Measurements from ENCODE around the gene CISD2.

The CISD2 gene

GRCh38 chr4:102826890-102827673, 41.7 kb upstream of the CISD2 start, which contains the start of gene UBE2D3:
Gene UBE2D3 (minus strand): TSS chr4:102827551. CDS start chr4:102826508, 1,043 bp downstream.
- H2BK15ac ChIP-seq (ENCODE audit: low read length): peak within 1 kb of the TSS; percentile 93
- peak within 1 kb of the TSS; percentile 72 for H3K4me2 ChIP-seq (ENCODE audit: insufficient read depth, low read length, poor library complexity, severe bottlenecking)
- H3K4ac ChIP-seq (ENCODE audit: low read length): peak within 1 kb of the TSS; percentile 98
- peak within 1 kb of the TSS; percentile 100 for H3K27ac ChIP-seq (replicated peaks; ENCODE audit: low read length)
- H4K91ac ChIP-seq (ENCODE audit: low read depth, low read length, poor library complexity): peak within 1 kb of the TSS; percentile 98
- H3K27me3 ChIP-seq (ENCODE audit: control insufficient read depth in 3 of 3, insufficient read depth in 3 of 3, low read depth in 1 of 3, low read length in 3 of 3): no peaks in the 10 kb centered on the region
- peak within 1 kb of the TSS; percentile 98 for H2AK5ac ChIP-seq (ENCODE audit: low read depth, low read length)
- H3K9me3 ChIP-seq (replicated peaks in 1 of 2; ENCODE audit: control insufficient read depth in 2 of 2, insufficient read depth in 1 of 2, low read depth in 1 of 2, low read length in 2 of 2): peaks cover 0 to 1% of the 10 kb centered on the region in 2 donors
- WGBS, 2 donors (ENCODE audit: extremely low coverage in 2 of 2, insufficient read length in 2 of 2, insufficient replicate concordance in 1 of 2): no CpG with 5 or more reads among the region's 73 CpGs
- peak within 1 kb of the TSS; percentile 97 for H3K9ac ChIP-seq (ENCODE audit: low read depth, low read length, poor library complexity)
- peak; percentile 94 for DNase-seq (ENCODE audit: low spot score)
- peak within 1 kb of the TSS; percentile 100 for H3K23ac ChIP-seq (ENCODE audit: low read depth, low read length, poor library complexity)
- H2BK12ac ChIP-seq (ENCODE audit: low read length): peak within 1 kb of the TSS; percentile 84
- peak within 1 kb of the TSS; percentile 96 for H2BK120ac ChIP-seq (ENCODE audit: low read depth, low read length)
- peak within 1 kb of the TSS; percentile 99 for H3K18ac ChIP-seq (ENCODE audit: low read length)
- H3K4me3 ChIP-seq (ENCODE audit: low read length in 2 of 2): peak within 1 kb of the TSS; percentile 86 to 98
- H3K36me3 ChIP-seq (replicated peaks in 1 of 2; ENCODE audit: control insufficient read depth in 2 of 2, insufficient read depth in 2 of 2, low read length in 2 of 2): peaks cover 0 to 41% of the 10 kb centered on the region in 2 donors
- peak within 1 kb of the TSS; percentile 89 for H3K14ac ChIP-seq (ENCODE audit: low read length)
- H3K79me1 ChIP-seq (ENCODE audit: low read depth, low read length): peaks cover 2% of the 10 kb centered on the region
- H2AFZ ChIP-seq (ENCODE audit: low read length): peak within 1 kb of the TSS; percentile 97
- H2BK5ac ChIP-seq (ENCODE audit: low read length): peak within 1 kb of the TSS; percentile 98
- H3K4me1 ChIP-seq (ENCODE audit: control insufficient read depth in 2 of 2, insufficient read depth in 1 of 2, low read depth in 1 of 2, low read length in 2 of 2): peaks cover 7 to 9% of the 10 kb centered on the region in 2 donors
- peak within 1 kb of the TSS; percentile 86 for H4K8ac ChIP-seq (ENCODE audit: low read depth, low read length)

DNA sequence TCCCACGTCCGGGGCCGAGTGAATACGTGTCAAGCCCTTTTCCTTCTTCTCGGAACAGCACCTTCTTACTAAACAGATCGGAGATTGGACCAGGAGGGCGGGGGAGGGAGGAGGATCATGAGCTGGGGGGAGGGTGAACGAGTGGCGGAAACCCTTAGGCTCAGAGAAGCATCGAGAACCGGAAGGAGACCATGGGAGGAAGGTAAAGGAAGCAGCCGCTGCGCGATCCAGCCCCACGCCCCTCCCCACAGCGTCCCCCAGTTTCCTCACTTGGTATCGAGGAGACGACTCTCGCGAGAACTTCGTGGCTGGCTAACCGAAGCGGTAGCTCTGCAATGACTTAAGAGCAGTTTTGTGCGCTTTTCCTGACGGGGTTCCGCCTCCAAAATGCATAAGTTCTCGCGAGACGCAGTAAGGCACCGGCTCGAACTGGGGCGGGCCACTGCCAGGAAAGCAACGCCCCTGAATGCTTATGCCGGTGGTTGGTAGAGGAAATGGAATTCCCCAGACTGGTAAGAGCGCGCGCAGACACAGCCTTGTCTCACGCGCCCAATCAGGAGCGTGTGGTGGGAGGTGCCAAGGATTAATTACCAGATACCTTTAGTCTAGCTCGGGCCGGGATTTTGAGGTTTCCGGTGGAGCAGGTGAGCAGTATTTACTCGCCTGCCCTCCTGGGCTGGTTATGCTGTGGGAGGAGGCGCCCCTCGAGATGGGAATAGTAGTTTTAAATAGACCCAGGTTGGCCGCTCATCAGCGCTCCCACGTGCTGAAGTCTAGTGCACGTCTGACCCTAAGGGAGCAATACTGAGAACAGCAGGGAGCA, 40.9 kb upstream of the CISD2 start:
- Histone ChIP-seq H3K4ac (ENCODE audit: low read length) (peak overlapping the region; percentile 98), H2BK5ac (ENCODE audit: low read length) (peak overlapping the region; percentile 98), H3K9ac (ENCODE audit: low read depth, low read length, poor library complexity) (peak overlapping the region; percentile 97), H4K91ac (ENCODE audit: low read depth, low read length, poor library complexity) (no peak overlapping the region), H3K36me3 (replicated peaks in 1 of 2; ENCODE audit: control insufficient read depth in 2 of 2, insufficient read depth in 2 of 2, low read length in 2 of 2) (peaks cover 0 to 35% of the 10 kb centered on the region in 2 donors), H3K79me1 (ENCODE audit: low read depth, low read length) (peaks cover 2% of the 10 kb centered on the region), H3K4me3 (ENCODE audit: low read length in 2 of 2) (peak overlapping the region; percentile 86 to 98), H3K27ac (replicated peaks; ENCODE audit: low read length) (peak overlapping the region; percentile 100), H3K18ac (ENCODE audit: low read length) (peak overlapping the region; percentile 99), H3K4me2 (ENCODE audit: insufficient read depth, low read length, poor library complexity, severe bottlenecking) (peak overlapping the region; percentile 66), H3K27me3 (ENCODE audit: control insufficient read depth in 3 of 3, insufficient read depth in 3 of 3, low read depth in 1 of 3, low read length in 3 of 3) (no peaks in the 10 kb centered on the region), H3K23ac (ENCODE audit: low read depth, low read length, poor library complexity) (peak overlapping the region; percentile 100), H2BK15ac (ENCODE audit: low read length) (peak overlapping the region; percentile 93), H4K8ac (ENCODE audit: low read depth, low read length) (peak overlapping the region; percentile 86), H2AFZ (ENCODE audit: low read length) (peak overlapping the region; percentile 97), H2BK12ac (ENCODE audit: low read length) (peak overlapping the region; percentile 84), H3K14ac (ENCODE audit: low read length) (peak overlapping the region; percentile 71), H2AK5ac (ENCODE audit: low read depth, low read length) (peak overlapping the region; percentile 98), H3K9me3 (replicated peaks in 1 of 2; ENCODE audit: control insufficient read depth in 2 of 2, insufficient read depth in 1 of 2, low read depth in 1 of 2, low read length in 2 of 2) (no peaks in the 10 kb centered on the region), H3K4me1 (ENCODE audit: control insufficient read depth in 2 of 2, insufficient read depth in 1 of 2, low read depth in 1 of 2, low read length in 2 of 2) (peaks cover 7 to 11% of the 10 kb centered on the region in 2 donors), H2BK120ac (ENCODE audit: low read depth, low read length) (peak overlapping the region; percentile 96)
- DNase-seq (ENCODE audit: low spot score): peak; percentile 99
- no CpG with 5 or more reads among the region's 50 CpGs for WGBS, 2 donors (ENCODE audit: extremely low coverage in 2 of 2, insufficient read length in 2 of 2, insufficient replicate concordance in 1 of 2)

DNA sequence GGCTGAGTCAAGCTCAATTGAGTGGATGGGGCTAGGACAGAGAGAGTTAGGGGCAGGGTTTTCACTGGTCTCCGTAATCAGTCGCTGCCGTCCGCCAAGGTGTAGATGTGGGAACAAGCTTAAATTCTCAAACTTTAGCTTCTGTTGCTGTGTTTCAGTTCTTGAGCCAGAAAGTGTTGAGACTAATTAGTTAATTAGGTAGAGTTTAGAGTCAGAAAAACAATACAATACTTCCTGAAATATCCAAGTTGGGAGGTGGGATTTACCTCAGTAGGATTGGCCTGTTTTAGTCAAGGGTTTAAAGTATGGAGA, 40.3 kb upstream of the CISD2 start:
- DNase-seq (ENCODE audit: low spot score): no peak

GRCh38 chr4:102829803-102830202, 39.0 kb upstream of the CISD2 start:
- Histone ChIP-seq H3K4ac (ENCODE audit: low read length) (no peak overlapping the region), H3K79me1 (ENCODE audit: low read depth, low read length) (peaks cover 2% of the 10 kb centered on the region)

More for the DNA sequence above, 40.3 kb upstream of the CISD2 start:
- H3K9ac ChIP-seq (ENCODE audit: low read depth, low read length, poor library complexity): no peak overlapping the region
- H3K79me1 ChIP-seq (ENCODE audit: low read depth, low read length): peaks cover 2% of the 10 kb centered on the region
- H3K27ac ChIP-seq (replicated peaks; ENCODE audit: low read length): peak overlapping the region; percentile 100
- no peaks in the 10 kb centered on the region for H3K9me3 ChIP-seq (replicated peaks in 1 of 2; ENCODE audit: control insufficient read depth in 2 of 2, insufficient read depth in 1 of 2, low read depth in 1 of 2, low read length in 2 of 2)
- H3K27me3 ChIP-seq (ENCODE audit: control insufficient read depth in 3 of 3, insufficient read depth in 3 of 3, low read depth in 1 of 3, low read length in 3 of 3): no peaks in the 10 kb centered on the region
- peak overlapping the region; percentile 58 for H3K4me2 ChIP-seq (ENCODE audit: insufficient read depth, low read length, poor library complexity, severe bottlenecking)
- no peak overlapping the region for H2BK5ac ChIP-seq (ENCODE audit: low read length)
- no peak overlapping the region for H3K14ac ChIP-seq (ENCODE audit: low read length)
- H4K91ac ChIP-seq (ENCODE audit: low read depth, low read length, poor library complexity): no peak overlapping the region
- H3K4me3 ChIP-seq (ENCODE audit: low read length in 2 of 2): peak overlapping the region; percentile 86 to 98
- no peak overlapping the region for H3K4ac ChIP-seq (ENCODE audit: low read length)
- H3K18ac ChIP-seq (ENCODE audit: low read length): peak overlapping the region; percentile 65
- H2BK12ac ChIP-seq (ENCODE audit: low read length): no peak overlapping the region
- no peak overlapping the region for H2BK15ac ChIP-seq (ENCODE audit: low read length)
- H2AK5ac ChIP-seq (ENCODE audit: low read depth, low read length): no peak overlapping the region
- no peak overlapping the region for H4K8ac ChIP-seq (ENCODE audit: low read depth, low read length)
- H3K36me3 ChIP-seq (replicated peaks in 1 of 2; ENCODE audit: control insufficient read depth in 2 of 2, insufficient read depth in 2 of 2, low read length in 2 of 2): peaks cover 0 to 29% of the 10 kb centered on the region in 2 donors
- peak overlapping the region; percentile 97 for H2AFZ ChIP-seq (ENCODE audit: low read length)
- peak overlapping the region; percentile 100 for H3K23ac ChIP-seq (ENCODE audit: low read depth, low read length, poor library complexity)
- no peak overlapping the region for H2BK120ac ChIP-seq (ENCODE audit: low read depth, low read length)
- peaks cover 6 to 11% of the 10 kb centered on the region in 2 donors for H3K4me1 ChIP-seq (ENCODE audit: control insufficient read depth in 2 of 2, insufficient read depth in 1 of 2, low read depth in 1 of 2, low read length in 2 of 2)
- no CpG with 5 or more reads among the region's 4 CpGs for WGBS, 2 donors (ENCODE audit: extremely low coverage in 2 of 2, insufficient read length in 2 of 2, insufficient replicate concordance in 1 of 2)

More at GRCh38 chr4:102829803-102830202, 39.0 kb upstream of the CISD2 start:
- Histone ChIP-seq H2BK120ac (ENCODE audit: low read depth, low read length) (no peak overlapping the region), H3K18ac (ENCODE audit: low read length) (no peak overlapping the region), H3K36me3 (replicated peaks in 1 of 2; ENCODE audit: control insufficient read depth in 2 of 2, insufficient read depth in 2 of 2, low read length in 2 of 2) (peaks cover 0 to 15% of the 10 kb centered on the region in 2 donors), H3K27me3 (ENCODE audit: control insufficient read depth in 3 of 3, insufficient read depth in 3 of 3, low read depth in 1 of 3, low read length in 3 of 3) (no peaks in the 10 kb centered on the region), H3K9me3 (replicated peaks in 1 of 2; ENCODE audit: control insufficient read depth in 2 of 2, insufficient read depth in 1 of 2, low read depth in 1 of 2, low read length in 2 of 2) (no peaks in the 10 kb centered on the region), H3K4me1 (ENCODE audit: control insufficient read depth in 2 of 2, insufficient read depth in 1 of 2, low read depth in 1 of 2, low read length in 2 of 2) (peaks cover 4% of the 10 kb centered on the region in 2 donors), H3K23ac (ENCODE audit: low read depth, low read length, poor library complexity) (no peak overlapping the region), H3K4me3 (ENCODE audit: low read length in 2 of 2) (no peak overlapping the region), H2AK5ac (ENCODE audit: low read depth, low read length) (no peak overlapping the region), H3K4me2 (ENCODE audit: insufficient read depth, low read length, poor library complexity, severe bottlenecking) (no peak overlapping the region), H2BK5ac (ENCODE audit: low read length) (no peak overlapping the region), H2BK12ac (ENCODE audit: low read length) (no peak overlapping the region), H2BK15ac (ENCODE audit: low read length) (no peak overlapping the region), H3K9ac (ENCODE audit: low read depth, low read length, poor library complexity) (no peak overlapping the region), H4K91ac (ENCODE audit: low read depth, low read length, poor library complexity) (no peak overlapping the region), H3K27ac (replicated peaks; ENCODE audit: low read length) (no peak overlapping the region), H3K14ac (ENCODE audit: low read length) (no peak overlapping the region), H4K8ac (ENCODE audit: low read depth, low read length) (no peak overlapping the region), H2AFZ (ENCODE audit: low read length) (no peak overlapping the region)
- no peak for DNase-seq (ENCODE audit: low spot score)
- no CpG with 5 or more reads among the region's 7 CpGs for WGBS, 2 donors (ENCODE audit: extremely low coverage in 2 of 2, insufficient read length in 2 of 2, insufficient replicate concordance in 1 of 2)
